HepG2 (cell line): ENCODE results near the gene LRRC27. TPM values are rescaled to one million over a fixed set of nuclear protein-coding genes. Genes with fewer than 3 reads are reported as not detected.
A peak's percentile ranks its signal among the peaks of the same experiment; 100 is the strongest.

Source experiments
- ATAC-seq: fragments of 200-7000 bp; cut with Tn5 transposase; 3 replicates; pipeline ENCODE4 v1.9.1; 2020; ENCODE audit warnings: mild to moderate bottlenecking, moderate library complexity
- BruUV-seq: library from RNA; stranded (reverse); fragments of 400-500 nt; replicated peaks from 2 replicates; lab custom pipeline; 2021; lab: Mats Ljungman, UMichigan
- CTCF ChIA-PET: fragments of 300-600 bp; formaldehyde crosslinking; extraction: SDS; loops from one replicate; lab custom pipeline; 2021; ENCODE audit warnings: low total read pairs, inconsistent platforms, low intra/inter-chr PET ratio; lab: Yijun Ruan, JAX
- POLR2A ChIA-PET: fragments of 350-600 bp; sonication (Branson Sonifier 250); formaldehyde crosslinking; loops from one replicate; lab custom pipeline; 2020; ENCODE audit warnings: antibody characterized with exemption, inconsistent platforms; lab: Yijun Ruan, JAX
- DNase-seq: peaks from one replicate; pipeline ENCODE4 v3.0.0-alpha.2; 2015; ENCODE audit warnings: low spot score
- FAIRE-seq: peaks from 3 replicates; lab custom pipeline; 2011; peaks lifted over from hg19 to GRCh38; lab: Jason Lieb, UNC
- H2AFZ ChIP-seq: one replicate; pipeline ENCODE4 v1.6.1; 2011; ENCODE audit warnings: low read length, inconsistent platforms
- H3K27ac ChIP-seq: fragments of 300-600 bp; 3 replicates; pipeline ENCODE4 v1.8.0; 2011; ENCODE audit warnings: mixed run types, mild to moderate bottlenecking, mixed read lengths, low read length, inconsistent platforms; ENCODE audit not compliant: insufficient read depth; ENCODE audit errors: extremely low read length
- H3K27me3 ChIP-seq, 2 experiments: fragments of 200-600 bp in 1 of 2; 2 replicates in 1 of 2; 3 replicates in 1 of 2; pipeline versions ENCODE4 v1.6.0 to v1.8.0; 2011; ENCODE audit warnings: low read length in 2 of 2, mild to moderate bottlenecking in 2 of 2, moderate library complexity in 2 of 2, inconsistent platforms in 1 of 2; ENCODE audit not compliant: insufficient read depth in 2 of 2, control insufficient read depth in 1 of 2
- H3K36me3 ChIP-seq, 2 experiments: fragments of 200-600 bp in 1 of 2; replicated peaks in 1 of 2; 2 replicates in 1 of 2; 3 replicates in 1 of 2; pipeline versions ENCODE4 v1.5.1 to v1.8.0; 2011; ENCODE audit warnings: low read length in 2 of 2, inconsistent platforms in 1 of 2; ENCODE audit not compliant: insufficient read depth in 2 of 2, control insufficient read depth in 1 of 2
- H3K4me1 ChIP-seq: 2 replicates; pipeline ENCODE4 v1.5.1; 2012; ENCODE audit warnings: low read length, inconsistent platforms; ENCODE audit not compliant: insufficient read depth
- H3K4me2 ChIP-seq: 2 replicates; pipeline ENCODE4 v1.6.0; 2011; ENCODE audit warnings: low read depth, low read length, inconsistent platforms
- H3K4me3 ChIP-seq, 3 experiments: fragments of 200-600 bp in 1 of 3; sonication (generic), shearing (Covaris generic) in 1 of 3; replicated peaks in 1 of 3; 2 replicates each; pipeline ENCODE4 v1.5.1; 2011 to 2016; ENCODE audit warnings: low read length in 3 of 3, inconsistent platforms in 2 of 3, low read depth in 2 of 3, mild to moderate bottlenecking in 2 of 3, control low read depth in 1 of 3, mixed read lengths in 1 of 3; ENCODE audit not compliant: insufficient read depth in 1 of 3
- H3K79me2 ChIP-seq: one replicate; pipeline ENCODE4 v1.6.1; 2011; ENCODE audit warnings: low read length, inconsistent platforms; ENCODE audit not compliant: insufficient read depth
- H3K9ac ChIP-seq: 2 replicates; pipeline ENCODE4 v1.6.0; 2011; ENCODE audit warnings: mild to moderate bottlenecking, low read depth, low read length, inconsistent platforms; ENCODE audit not compliant: insufficient read depth
- H3K9me3 ChIP-seq: 2 replicates; pipeline ENCODE4 v1.5.1; 2012; ENCODE audit warnings: mild to moderate bottlenecking, low read length
- H4K20me1 ChIP-seq: 2 replicates; pipeline ENCODE4 v1.6.0; 2011; ENCODE audit warnings: inconsistent platforms, mild to moderate bottlenecking, low read length, moderate library complexity; ENCODE audit not compliant: insufficient read depth
- CEBPB ChIP-seq: IDR thresholded peaks from 2 replicates; pipeline ENCODE4 v1.6.1; 2011; ENCODE audit warnings: low read depth, low read length, improper control_type of control experiment, borderline replicate concordance
- LCORL ChIP-seq, 2 experiments: fragments of 450-650 bp in 1 of 2; sonication (generic) in 1 of 2; formaldehyde crosslinking in 1 of 2; IDR thresholded peaks; 2 replicates each; pipeline versions ENCODE4 v1.5.0 to v1.6.1; 2017 to 2020; ENCODE audit warnings: antibody characterized with exemption in 1 of 2, missing genetic modification reagents in 1 of 2
- NCOR1 ChIP-seq: fragments of 200-600 bp; sonication (generic); IDR thresholded peaks from 2 replicates; pipeline ENCODE4 v1.7.0; 2017; ENCODE audit warnings: antibody characterized with exemption, low read length, borderline replicate concordance
- NR2C2 ChIP-seq: sonication (generic); formaldehyde crosslinking; IDR thresholded peaks from 2 replicates; pipeline ENCODE4 v1.4.0; 2020; ENCODE audit warnings: missing genetic modification reagents, mild to moderate bottlenecking, moderate library complexity, borderline replicate concordance
- NR2F6 ChIP-seq, 2 experiments: IDR thresholded peaks; 2 replicates each; pipeline ENCODE4 v1.6.1; 2016; ENCODE audit warnings: antibody characterized with exemption in 1 of 2, mild to moderate bottlenecking in 1 of 2
- ZMYM4 ChIP-seq: sonication (generic); formaldehyde crosslinking; IDR thresholded peaks from 2 replicates; pipeline ENCODE4 v1.8.1; 2023; ENCODE audit warnings: mild to moderate bottlenecking, missing genetic modification reagents
- WGBS: methylation state at CpG from one replicate; pipeline ENCODE4 v1.1.6; 2017; ENCODE audit warnings: low lambda C conversion rate; 5-methylcytosine and 5-hydroxymethylcytosine counted together
- in situ Hi-C: cut with HindIII; loops from 2 replicates; pipeline ENCODE4 v1.10.0; 2017; ENCODE audit warnings: low pct_unique_long_range_greater_than_20kb; ENCODE audit not compliant: extremely low pct_ligation_motif_present
- intact Hi-C: fragments of 100-400 bp; cut with micrococcal nuclease; formaldehyde crosslinking; loops from one replicate; pipeline ENCODE4 v1.10.0; 2022; ENCODE audit not compliant: unreplicated experiment
- polyA plus RNA-seq, 8 experiments: library from polyadenylated mRNA; depleted of rRNA in 3 of 8; stranded (reverse) in 7 of 8; unstranded in 1 of 8; fragments of >200 nt; fragmentation: Illumina TruSeq in 4 of 8; extraction: Trizol in 4 of 8; gene quantifications; 2 replicates each; pipeline versions ENCODE4 v1.2.1 to v1.2.3, GENCODE V29; 2011 to 2016; ENCODE audit warnings: low read depth in 4 of 8, missing spikeins in 1 of 8, mixed read lengths in 1 of 8; ENCODE audit not compliant: insufficient read depth in 1 of 8
- total RNA-seq, 5 experiments: library from RNA; depleted of rRNA; stranded (reverse); fragments of >200 nt; fragmentation: Illumina TruSeq; extraction: Trizol; gene quantifications; 2 replicates each; pipeline ENCODE4 v1.2.3, GENCODE V29; 2016; ENCODE audit warnings: low read depth in 1 of 5
- TF ChIP-seq, protein P1 (sequence below): sonication (generic); formaldehyde crosslinking; IDR thresholded peaks from 2 replicates; pipeline ENCODE4 v1.4.0; 2020; ENCODE audit warnings: missing genetic modification reagents

The LRRC27 gene
- total and polyA plus RNA-seq, 2 of the 13 experiments (the other 11 are each of a cell fraction or from before 2014, with no cell fraction given) = 4.2 to 4.6 TPM

DNA sequence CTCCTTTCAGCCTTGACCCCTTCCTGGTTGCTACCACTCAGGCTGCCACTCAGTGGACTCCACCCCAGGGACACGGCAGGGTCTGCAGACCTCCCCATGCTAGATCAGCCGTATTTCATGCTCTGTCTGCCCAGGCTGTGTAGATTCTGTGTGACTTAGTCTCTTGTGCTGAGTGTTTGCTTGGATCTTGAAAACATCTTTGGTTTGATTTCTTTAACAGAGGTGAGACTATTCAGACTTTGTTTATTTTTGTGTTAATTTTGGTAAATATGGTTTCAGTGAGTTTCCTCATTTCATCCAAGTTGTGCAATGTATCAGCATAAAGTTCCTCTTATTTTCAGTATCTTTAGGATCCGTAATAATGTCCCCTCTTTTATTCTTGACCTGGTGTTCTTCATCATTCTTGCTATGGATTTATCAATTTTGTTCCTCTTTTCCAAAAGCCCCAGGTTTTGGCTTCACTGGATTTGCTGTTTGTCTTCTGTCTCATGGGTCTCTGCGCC, 43.9 kb downstream of the LRRC27 start:
- Histone ChIP-seq H3K9ac (no peak overlapping the region), H3K27me3 (0 out of 5 replicates have a peak, but pooled peaks cover 0 to 2% of the 10 kb centered on the region in 2 experiments), H3K36me3 (no peaks in the 10 kb centered on the region), H3K9me3 (no peaks in the 10 kb centered on the region), H4K20me1 (no peaks in the 10 kb centered on the region), H2AFZ (no peak overlapping the region), H3K79me2 (no peaks in the 10 kb centered on the region), H3K4me2 (peak overlapping the region; percentile 53), H3K27ac (no peak overlapping the region), H3K4me1 (peaks cover 37% of the 10 kb centered on the region), H3K4me3 (peak overlapping the region in 1 of 3 experiments; percentile 18; a peak in 1 of 6 replicates)
- ChIA-PET POLR2A (no interaction called here), CTCF (no interaction called here)
- ATAC-seq = peak; percentile 63; the same call in 2 of the 3 replicates
- 27% methylated on average over 4 of the region's 4 CpGs for WGBS
- TF ChIP-seq NR2C2 (0 out of 2 replicates have a peak, but pooled peaks have one; percentile 3), ZMYM4 (CRISPR knock-in tag) (no peak), NR2F6 (IDR thresholded peaks at IDR 0.05) (no peak; the same call in 1 of the 2 replicates), NR2F6 (CRISPR knock-in tag; IDR thresholded peaks at IDR 0.05) (peak; percentile 38; the same call in 1 of the 2 replicates), CEBPB (peak; percentile 26; the same call in 1 of the 2 replicates), LCORL (IDR thresholded peaks at IDR 0.05) (no peak), LCORL (CRISPR knock-in tag; IDR thresholded peaks at IDR 0.05) (0 out of 2 replicates have a peak, but pooled peaks have one; percentile 14)
- no peak for DNase-seq
- intact Hi-C loops (no loop called here), in situ Hi-C loops (no loop called here)
- no peak for FAIRE-seq
- no TSS peak for BruUV-seq

DNA sequence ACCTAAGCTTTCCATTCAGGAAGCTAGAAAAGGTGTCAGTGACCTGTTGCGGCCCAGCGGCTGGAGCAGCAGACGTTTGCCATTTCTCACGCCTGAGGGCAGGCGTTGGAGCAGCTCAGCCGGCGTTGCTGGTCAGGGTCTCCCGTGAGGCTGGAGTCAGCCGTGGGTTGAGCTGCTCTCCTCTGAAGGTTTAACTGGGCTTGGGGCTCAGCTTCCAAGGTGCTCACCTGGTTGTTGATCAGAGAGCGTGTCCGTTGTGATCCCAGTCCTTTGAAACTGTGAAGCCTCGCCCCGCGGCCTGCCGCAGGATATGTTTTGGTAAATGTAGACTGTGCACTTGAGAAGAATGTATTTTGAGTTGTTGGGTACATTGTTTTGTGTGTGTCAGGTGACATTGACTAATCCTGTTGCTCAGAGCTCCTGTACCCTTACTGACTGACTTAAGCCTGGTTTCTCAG, 44.4 kb downstream of the LRRC27 start:
- Histone ChIP-seq H3K4me3 (no peak overlapping the region), H3K36me3 (no peaks in the 10 kb centered on the region), H3K27ac (no peak overlapping the region), H3K79me2 (no peaks in the 10 kb centered on the region), H3K9ac (no peak overlapping the region), H3K27me3 (0 out of 5 replicates have a peak, but pooled peaks cover 0 to 5% of the 10 kb centered on the region in 2 experiments), H3K9me3 (no peaks in the 10 kb centered on the region), H3K4me2 (no peak overlapping the region), H4K20me1 (no peaks in the 10 kb centered on the region), H2AFZ (no peak overlapping the region), H3K4me1 (peaks cover 39% of the 10 kb centered on the region)
- FAIRE-seq (no peak), DNase-seq (no peak), ATAC-seq (peak; percentile 20; the same call in 1 of the 3 replicates)
- intact Hi-C loops = no loop called here
- ChIA-PET CTCF (no interaction called here), POLR2A (no interaction called here)
- no peak for TF ChIP-seq NCOR1
- TF ChIP-seq, protein P1, sequence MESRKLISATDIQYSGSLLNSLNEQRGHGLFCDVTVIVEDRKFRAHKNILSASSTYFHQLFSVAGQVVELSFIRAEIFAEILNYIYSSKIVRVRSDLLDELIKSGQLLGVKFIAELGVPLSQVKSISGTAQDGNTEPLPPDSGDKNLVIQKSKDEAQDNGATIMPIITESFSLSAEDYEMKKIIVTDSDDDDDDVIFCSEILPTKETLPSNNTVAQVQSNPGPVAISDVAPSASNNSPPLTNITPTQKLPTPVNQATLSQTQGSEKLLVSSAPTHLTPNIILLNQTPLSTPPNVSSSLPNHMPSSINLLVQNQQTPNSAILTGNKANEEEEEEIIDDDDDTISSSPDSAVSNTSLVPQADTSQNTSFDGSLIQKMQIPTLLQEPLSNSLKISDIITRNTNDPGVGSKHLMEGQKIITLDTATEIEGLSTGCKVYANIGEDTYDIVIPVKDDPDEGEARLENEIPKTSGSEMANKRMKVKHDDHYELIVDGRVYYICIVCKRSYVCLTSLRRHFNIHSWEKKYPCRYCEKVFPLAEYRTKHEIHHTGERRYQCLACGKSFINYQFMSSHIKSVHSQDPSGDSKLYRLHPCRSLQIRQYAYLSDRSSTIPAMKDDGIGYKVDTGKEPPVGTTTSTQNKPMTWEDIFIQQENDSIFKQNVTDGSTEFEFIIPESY = peak; percentile 57; the same call in 1 of the 2 replicates
- in situ Hi-C loops = no loop called here
- 52% methylated on average over 10 of the region's 15 CpGs for WGBS
- no TSS peak for BruUV-seq
